Measurements from ENCODE around the gene SLC26A5.

DNA sequence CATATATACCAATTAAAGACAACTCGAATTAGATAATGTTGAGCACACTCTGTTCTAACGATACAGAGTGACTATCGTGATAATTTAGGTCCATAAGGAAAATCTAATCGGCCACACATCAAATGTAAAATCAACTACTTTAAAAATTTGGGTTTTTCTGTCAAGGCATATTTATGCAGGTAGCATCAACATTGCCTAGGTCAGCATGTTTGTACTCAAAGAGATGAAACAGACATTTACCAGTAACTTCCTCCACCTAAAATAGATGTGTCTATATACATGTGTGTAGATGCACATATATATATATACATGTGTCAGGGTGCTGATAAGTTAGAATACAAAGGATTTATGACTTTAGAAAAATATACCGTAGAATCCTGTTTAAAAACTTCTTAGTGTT lies 76.6 kb downstream of the SLC26A5 start:
- TF ChIP-seq, protein P1, sequence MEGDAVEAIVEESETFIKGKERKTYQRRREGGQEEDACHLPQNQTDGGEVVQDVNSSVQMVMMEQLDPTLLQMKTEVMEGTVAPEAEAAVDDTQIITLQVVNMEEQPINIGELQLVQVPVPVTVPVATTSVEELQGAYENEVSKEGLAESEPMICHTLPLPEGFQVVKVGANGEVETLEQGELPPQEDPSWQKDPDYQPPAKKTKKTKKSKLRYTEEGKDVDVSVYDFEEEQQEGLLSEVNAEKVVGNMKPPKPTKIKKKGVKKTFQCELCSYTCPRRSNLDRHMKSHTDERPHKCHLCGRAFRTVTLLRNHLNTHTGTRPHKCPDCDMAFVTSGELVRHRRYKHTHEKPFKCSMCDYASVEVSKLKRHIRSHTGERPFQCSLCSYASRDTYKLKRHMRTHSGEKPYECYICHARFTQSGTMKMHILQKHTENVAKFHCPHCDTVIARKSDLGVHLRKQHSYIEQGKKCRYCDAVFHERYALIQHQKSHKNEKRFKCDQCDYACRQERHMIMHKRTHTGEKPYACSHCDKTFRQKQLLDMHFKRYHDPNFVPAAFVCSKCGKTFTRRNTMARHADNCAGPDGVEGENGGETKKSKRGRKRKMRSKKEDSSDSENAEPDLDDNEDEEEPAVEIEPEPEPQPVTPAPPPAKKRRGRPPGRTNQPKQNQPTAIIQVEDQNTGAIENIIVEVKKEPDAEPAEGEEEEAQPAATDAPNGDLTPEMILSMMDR (IDR thresholded peaks at IDR 0.05; ENCODE audit: insufficient read depth, low read length, poor library complexity, severe bottlenecking), result no peak
- no peak for TF ChIP-seq EZH2phosphoT487 (conservative IDR thresholded peaks at IDR 0.05; ENCODE audit: low read length)
